GM10847 (cell line): ENCODE results near the gene KCNH1.

Experiments
- POLR2A ChIP-seq: IDR thresholded peaks from 2 replicates; pipeline ENCODE4 v1.6.1; 2011; ENCODE audit not compliant: insufficient read length; ENCODE audit errors: extremely low read depth

The KCNH1 gene

DNA sequence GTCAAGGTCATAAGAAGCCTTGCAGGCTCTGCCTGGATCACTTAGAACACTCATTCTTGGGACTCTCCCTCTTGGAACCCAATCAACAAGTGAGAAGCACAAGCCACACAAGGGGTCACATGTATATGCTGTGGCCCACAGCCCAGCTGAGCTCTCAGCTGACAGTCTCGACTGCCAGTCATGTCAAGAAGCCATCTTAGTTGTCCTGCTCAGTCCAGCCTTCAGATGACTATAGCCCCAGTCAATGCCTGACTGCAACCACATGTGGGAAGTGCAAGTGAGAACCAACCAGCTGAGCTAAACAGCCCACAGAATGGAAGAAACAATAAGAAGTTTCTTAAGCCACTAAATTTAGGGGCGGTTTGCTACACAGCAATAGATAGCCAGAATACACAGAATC is 356.0 kb downstream of the KCNH1 start:
- TF ChIP-seq POLR2A: no peak

DNA sequence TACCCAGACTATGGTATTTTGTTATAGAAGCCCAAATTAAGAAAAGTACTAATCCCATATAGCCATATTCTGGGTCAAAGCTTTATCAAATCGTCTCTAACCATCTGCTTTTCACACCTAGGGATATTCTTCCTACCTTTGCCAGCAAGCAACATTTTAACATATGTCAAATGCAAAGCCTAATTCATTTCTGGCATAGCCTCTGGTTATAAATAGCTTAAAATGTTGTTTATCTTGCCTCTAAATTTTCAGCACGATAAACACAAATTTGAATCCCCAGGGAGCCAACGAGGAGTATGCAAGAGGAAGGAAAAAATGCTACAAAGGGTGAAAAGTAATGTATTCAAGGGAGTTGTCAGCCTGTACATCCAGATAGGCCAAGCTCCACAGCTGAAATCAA is 357.2 kb downstream of the KCNH1 start:
- TF ChIP-seq POLR2A: no peak

DNA sequence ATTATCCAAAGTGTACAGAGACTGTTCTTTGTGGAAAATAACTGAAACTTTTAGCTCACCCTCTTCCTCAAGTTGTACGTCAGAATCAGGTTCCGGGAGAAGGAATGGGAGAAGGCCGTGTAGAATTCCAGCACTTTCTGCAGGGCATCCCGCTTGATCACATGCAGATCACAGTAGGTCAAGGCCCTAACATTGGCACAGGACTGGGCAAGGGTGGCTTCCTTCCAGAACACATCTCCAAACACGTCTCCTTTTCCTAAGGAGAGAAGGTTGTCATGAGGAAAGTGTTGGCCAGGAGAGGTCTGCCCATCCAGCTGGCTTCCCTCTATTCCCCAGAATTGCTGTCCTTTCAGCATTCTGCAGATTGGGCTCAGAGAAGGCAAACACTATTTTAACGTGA is 358.7 kb downstream of the KCNH1 start:
- no peak for TF ChIP-seq POLR2A

DNA sequence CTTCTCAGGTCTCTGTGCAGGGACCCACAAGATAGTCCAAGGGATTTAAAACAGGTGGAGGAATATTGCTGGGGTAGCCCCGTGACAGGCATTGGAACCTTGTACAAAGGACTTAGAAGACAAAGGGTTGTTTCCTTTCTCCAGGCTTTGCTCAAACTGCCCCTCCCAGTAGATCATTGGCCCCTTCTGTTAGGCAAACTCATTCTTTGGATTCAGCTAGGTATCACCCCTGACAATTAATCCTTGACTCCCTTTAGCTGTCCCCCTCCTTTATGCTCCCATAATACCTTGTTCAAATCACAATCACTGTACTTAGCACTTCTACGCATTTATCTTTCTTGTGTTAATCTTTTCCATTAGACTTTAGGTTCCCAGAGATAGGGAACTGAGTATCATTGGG is 360.5 kb downstream of the KCNH1 start:
- no peak for TF ChIP-seq POLR2A

DNA sequence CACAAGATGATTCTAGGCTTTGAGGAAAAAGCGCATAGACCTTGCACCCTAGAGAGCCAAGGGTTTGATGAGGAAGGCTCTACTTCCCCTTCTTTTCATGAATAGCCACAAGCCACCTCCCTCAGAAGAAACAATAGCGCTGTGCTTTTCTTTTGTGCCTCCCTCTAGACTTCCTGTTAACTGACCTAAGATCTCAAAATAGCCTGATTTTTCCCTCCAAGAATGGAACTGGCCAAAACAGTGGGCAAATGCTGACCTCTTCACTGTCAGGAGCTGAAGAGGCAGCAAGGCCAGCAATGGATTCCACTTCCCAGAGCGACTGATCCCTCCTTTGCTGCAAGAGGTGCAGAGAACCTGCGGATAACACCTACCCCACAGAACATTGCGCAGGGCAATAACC is 362.8 kb downstream of the KCNH1 start:
- TF ChIP-seq POLR2A: no peak

DNA sequence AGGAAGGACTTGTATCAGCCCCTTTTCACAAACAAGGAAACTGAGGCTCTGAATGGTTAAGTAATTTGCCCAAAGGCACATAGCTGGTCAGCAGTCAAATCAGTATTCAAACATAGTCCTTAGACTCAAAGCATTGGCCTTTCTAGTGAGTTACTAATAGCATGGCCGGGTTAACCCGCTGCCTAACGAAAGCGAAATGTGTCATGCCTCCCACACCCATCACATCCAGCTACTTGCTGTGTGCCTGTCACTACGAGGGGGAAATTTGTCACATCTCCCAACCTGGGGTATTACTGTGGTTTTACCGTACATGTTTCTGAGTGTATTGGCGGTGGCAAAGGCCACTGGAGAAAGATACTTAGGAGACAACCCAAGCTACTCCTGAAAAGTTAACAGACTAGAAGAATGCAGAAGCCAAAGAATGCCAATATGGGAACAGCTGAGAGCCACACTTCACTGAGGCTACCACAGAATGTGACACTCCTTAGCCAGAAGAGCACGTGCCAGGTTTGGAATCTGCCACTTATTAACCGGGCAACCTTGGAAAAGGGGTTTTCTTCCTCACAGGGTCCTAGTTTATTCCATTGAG is 363.5 kb downstream of the KCNH1 start:
- TF ChIP-seq POLR2A: no peak

DNA sequence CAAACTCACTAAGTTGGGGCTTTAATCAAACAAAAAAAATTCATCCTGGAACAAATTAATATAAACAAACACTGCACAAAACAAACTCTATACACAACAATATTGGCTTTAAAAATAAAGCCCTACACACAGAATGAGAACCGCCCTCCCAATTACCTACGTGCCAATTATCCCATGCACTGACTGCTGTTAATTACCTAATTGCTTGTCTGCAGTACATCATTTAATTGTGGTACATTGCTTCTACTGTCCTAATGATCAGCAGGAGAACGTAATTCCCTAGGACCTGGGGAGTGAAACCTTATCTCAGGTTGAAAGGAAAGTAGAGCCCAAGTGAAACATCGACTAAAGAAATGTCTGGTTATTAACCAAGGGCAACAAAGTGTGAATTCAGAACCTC is 364.5 kb downstream of the KCNH1 start:
- no peak for TF ChIP-seq POLR2A

DNA sequence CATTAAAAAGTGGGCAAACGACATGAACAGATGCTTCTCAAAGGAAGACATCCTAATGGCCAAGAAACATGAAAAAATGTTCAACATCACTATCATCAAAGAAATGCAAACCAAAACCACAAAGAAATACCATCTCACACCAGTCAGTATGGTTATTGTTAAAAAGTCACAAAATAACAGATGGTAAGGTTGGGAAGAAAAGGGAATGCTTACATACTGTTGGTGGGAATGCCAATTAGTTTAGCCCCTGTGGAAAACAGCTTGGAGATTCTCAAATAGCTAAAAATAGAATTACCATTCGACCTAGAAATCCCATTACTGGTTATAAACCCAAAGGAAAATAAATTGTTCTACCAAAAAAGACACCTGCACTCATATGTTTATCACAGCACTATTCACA is 369.4 kb downstream of the KCNH1 start:
- TF ChIP-seq POLR2A: no peak

DNA sequence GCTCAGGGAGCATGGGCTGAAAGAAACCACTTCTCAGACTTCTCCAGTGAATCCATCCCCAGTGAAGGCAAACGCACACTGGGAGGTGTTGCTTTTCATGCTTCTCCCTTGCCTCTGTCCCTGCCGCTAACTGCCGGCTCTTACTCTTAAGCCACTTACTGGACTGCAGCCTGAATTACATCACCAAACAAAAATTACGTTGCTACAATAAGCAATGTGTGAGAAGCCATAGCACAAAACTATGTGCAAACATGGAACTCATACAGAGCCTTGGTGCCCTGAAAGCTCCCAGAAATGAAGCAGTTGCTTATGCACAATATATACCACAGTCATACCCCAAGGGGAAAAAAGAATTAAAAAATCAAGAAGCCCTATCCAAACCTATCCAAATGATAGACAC is 375.2 kb downstream of the KCNH1 start:
- TF ChIP-seq POLR2A: no peak

DNA sequence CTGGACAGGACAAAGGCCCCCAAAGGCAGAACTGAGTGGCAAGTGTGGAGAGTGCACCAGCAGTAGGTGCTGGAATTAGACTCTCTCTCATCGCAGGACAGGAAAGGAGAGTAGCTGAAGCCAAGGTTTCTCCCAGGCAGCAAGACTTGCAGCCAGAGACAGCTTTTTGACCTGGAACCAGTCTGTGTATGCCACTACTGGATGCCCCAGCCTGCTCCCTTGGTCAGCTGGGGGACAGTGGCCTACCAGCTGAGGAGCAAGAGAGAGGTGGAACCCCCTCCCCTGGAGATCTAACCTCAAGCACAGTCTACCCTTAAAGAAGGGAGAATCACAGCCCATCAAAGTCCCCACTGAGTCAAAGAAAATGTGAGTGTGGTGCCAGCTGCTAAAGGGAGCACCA is 375.7 kb downstream of the KCNH1 start:
- TF ChIP-seq POLR2A: no peak

DNA sequence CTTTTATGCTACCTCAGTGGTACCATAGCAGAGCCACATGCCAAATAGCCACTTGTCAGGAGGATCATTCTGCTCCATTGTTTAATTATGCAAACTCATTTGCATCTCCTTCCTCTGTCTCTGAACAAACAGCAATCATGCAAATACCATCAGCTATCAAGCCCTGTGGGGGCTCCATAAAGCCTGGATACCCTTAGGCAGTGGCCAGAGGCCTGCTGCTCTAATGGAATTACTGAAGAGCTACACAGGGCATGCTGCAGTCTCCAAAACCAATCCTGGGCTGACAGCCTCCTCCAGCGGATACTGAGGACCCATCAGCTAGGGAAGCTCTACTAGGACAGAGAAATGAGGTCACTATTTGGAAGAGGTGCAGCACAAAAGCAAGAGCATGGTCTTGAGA is 376.3 kb downstream of the KCNH1 start:
- TF ChIP-seq POLR2A: no peak

DNA sequence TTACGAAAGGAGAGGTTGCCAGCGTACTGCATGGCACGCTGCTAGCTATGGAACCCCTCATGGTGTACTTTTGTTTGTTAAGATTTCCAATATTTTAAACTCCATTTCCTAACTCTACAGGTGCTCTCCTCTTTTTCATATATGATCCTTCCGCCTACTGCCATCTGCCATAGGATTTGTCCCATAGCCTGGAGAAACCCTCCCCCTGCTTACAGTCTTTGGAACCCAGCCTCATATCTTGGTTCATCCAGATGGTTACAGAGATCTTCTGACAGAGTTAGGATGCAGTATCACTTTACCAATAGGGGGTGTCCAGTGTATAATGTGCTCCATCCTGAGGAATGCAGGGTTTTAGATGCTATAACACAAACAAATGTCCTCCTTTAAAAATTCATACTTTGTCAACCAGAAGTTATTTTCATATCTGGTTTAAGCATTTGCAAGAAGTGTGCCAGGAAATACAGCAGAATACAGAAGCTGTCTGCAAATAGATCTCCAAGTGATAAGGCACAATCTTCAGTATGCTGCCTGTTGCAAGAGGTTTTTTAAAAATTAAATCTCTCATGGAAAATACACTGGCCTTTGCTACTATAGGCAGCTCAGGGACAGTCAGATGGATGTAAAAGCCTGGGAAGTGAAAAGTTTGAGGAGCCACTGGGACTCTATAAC is 377.8 kb downstream of the KCNH1 start:
- TF ChIP-seq POLR2A: no peak

DNA sequence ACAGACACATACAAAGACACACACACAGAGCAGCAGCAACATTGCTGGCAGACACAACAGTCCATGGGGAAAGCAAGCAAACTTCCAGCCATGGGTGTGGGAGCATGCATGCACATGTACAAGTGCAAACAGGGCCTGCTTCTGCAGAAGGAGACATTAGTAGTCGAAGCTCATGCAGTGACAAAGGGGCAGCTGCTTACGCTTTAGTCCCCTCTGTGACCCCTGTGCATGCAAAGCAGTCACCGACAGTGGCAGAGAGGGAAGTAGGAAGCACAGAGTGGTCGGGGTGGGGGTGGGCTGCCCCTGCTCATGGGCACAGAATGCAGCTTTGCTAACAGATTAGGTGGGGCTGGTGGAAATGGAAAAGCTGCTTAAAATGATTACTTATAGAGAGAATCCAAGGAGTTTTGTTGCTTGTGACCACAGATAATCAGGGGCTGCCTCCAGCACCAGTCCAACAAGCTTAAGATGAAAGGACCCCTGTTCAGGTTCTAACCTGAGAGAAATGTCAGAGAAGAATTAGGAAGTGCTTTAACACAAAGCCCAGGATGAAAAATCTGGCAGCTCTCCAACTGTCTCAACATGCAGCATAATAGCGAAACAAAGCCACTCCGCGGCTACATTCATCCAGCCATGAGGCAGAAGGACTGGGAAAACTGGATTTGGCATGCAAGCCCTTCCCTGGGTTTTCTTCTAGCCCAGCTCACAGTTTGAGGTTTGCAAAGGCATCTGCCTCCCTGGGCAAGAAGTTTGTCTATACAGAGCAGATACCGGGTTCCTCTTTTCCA is 378.9 kb downstream of the KCNH1 start:
- TF ChIP-seq POLR2A: no peak

DNA sequence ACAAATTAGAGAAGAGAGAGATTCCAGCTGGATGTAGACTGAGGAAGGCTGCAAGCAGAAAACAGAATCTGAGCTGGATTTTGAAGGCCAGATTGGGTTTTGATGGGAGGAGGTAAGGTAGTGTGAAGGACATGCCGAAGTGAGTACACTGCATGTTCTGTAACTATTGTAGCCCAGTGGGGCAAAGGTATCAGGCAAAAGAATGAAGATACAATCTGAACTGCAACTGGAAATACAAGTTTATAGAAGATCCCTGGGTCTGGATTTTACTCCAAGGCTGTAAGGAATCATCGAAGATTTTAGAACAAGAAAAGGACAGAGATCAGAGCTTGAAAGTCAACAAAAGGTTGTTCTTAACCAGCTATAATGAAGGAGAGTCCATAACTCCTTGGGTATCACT is 382.0 kb downstream of the KCNH1 start:
- no peak for TF ChIP-seq POLR2A

DNA sequence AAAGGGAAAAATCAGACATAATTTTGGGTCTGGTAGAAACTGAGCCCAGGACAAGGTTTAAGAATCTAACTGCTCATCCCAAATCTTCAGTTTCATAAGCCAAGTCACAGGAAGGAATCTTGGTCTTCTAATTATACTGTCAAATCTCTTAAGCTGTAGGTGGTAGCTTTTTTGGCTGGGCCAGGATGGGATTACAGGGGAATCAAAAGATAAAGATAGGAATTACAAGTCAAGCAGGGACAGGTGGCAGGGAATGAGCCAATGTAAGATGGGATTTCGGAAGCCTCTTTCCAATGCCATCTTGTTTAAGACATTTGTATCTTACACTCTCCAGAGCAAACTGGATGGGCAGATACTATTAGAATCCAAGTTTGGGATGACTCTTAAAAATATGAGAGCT is 383.5 kb downstream of the KCNH1 start:
- no peak for TF ChIP-seq POLR2A

DNA sequence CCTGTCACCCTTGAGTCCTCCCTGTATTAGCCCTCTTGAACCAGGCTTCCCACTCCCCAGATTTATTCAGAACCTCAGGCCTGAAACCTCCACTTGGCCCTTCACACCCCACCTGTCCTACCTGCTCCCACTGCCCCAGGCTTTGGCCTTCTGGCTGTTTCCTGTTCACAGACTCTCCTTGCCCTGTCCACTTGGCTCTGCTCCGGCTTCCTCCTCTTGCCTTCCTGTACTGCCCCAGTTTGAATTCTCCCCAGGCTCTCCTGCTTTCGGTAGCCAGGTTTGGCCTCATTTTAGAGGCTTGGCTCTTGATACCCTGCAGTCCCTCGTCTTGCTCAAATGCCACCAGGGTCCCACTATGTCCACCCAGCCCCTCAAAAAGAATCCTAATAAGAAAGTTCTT is 385.2 kb downstream of the KCNH1 start:
- no peak for TF ChIP-seq POLR2A
